Esophagus muscularis mucosa (tissue), 4 donors: ENCODE measurements around the gene ZBTB34. TPM values are rescaled to one million over a fixed set of nuclear protein-coding genes. Genes with fewer than 3 reads are reported as not detected.
"Not testable (repeated sequence)": the region's sequence is repeated elsewhere in the genome, so short reads cannot be mapped to it uniquely, and the experiment has no call there.

Experiments used
- DNase-seq: peaks from one replicate; pipeline ENCODE4 v3.0.0-alpha.2; 2017; ENCODE audit errors: extremely low spot score
- H3K27ac ChIP-seq, 4 donors: fragments of 200-600 bp; sonication (generic); replicated peaks in 1 of 4; 1 replicate in 3 of 4; 2 replicates in 1 of 4; pipeline ENCODE4 v1.5.1; 2016 to 2019; ENCODE audit warnings: mild to moderate bottlenecking in 1 of 4
- H3K27me3 ChIP-seq, 4 donors: fragments of 200-600 bp; sonication (generic); one replicate each; pipeline versions ENCODE4 v1.5.1 to v1.6.0; 2016 to 2019
- H3K36me3 ChIP-seq, 4 donors: fragments of 200-600 bp; sonication (generic); one replicate each; pipeline ENCODE4 v1.5.1; 2016 to 2019
- H3K4me1 ChIP-seq, 4 donors: fragments of 200-600 bp; sonication (generic); one replicate each; pipeline ENCODE4 v1.5.1; 2016 to 2019
- H3K4me3 ChIP-seq, 4 donors: fragments of 200-600 bp; sonication (generic); 1 replicate in 2 of 4; 2 replicates in 2 of 4; pipeline ENCODE4 v1.5.1; 2016 to 2019; ENCODE audit warnings: mild to moderate bottlenecking in 4 of 4, moderate library complexity in 1 of 4
- H3K9me3 ChIP-seq, 4 donors: fragments of 200-600 bp; sonication (generic); 1 replicate in 3 of 4; 2 replicates in 1 of 4; pipeline ENCODE4 v1.5.1; 2016 to 2019
- CTCF ChIP-seq, 3 experiments: fragments of 200-600 bp in 2 of 3; fragments of 450-650 bp in 1 of 3; sonication (generic) in 2 of 3; IDR thresholded peaks; one replicate each; pipeline ENCODE4 v1.5.1; 2017 to 2019; ENCODE audit warnings: antibody characterized with exemption in 3 of 3, mild to moderate bottlenecking in 2 of 3, moderate library complexity in 1 of 3
- EP300 ChIP-seq: sonication (generic); formaldehyde crosslinking; IDR thresholded peaks from one replicate; pipeline ENCODE4 v1.6.1; 2017; ENCODE audit warnings: antibody characterized with exemption
- POLR2A ChIP-seq: fragments of 450-650 bp; IDR thresholded peaks from one replicate; pipeline ENCODE4 v1.6.1; 2017; ENCODE audit warnings: antibody characterized with exemption, moderate library complexity, mild to moderate bottlenecking, low read depth
- POLR2AphosphoS5 ChIP-seq, 2 donors: sonication (generic); formaldehyde crosslinking; IDR thresholded peaks; one replicate each; pipeline ENCODE4 v1.6.1; 2017; ENCODE audit warnings: antibody characterized with exemption in 2 of 2
- WGBS: methylation state at CpG from one replicate; pipeline ENCODE4 v1.1.5; 2018; 5-methylcytosine and 5-hydroxymethylcytosine counted together
- intact Hi-C: fragments of 100-400 bp; cut with DNase I; formaldehyde crosslinking; loops from one replicate; pipeline ENCODE4 v1.15.1; 2023
- total RNA-seq, 4 donors: library from RNA; depleted of rRNA; stranded (reverse); fragments of >200 nt; gene quantifications; one replicate each; pipeline versions ENCODE4 v1.1.0 to v1.2.1, GENCODE V29; 2016

The ZBTB34 gene
- total RNA-seq, 4 donors from 2014 or later = 10.4 to 16.8 (median 12.6) TPM

- Histone ChIP-seq H3K27me3 (no peaks in the 10 kb centered on the region), H3K36me3 (peaks cover 0 to 46% (median 17%) of the 10 kb centered on the region in 4 donors), H3K27ac (no peak overlapping the region), H3K9me3 (peaks cover 0 to 29% (median 10%) of the 10 kb centered on the region in 4 donors), H3K4me3 (no peak overlapping the region), H3K4me1 (peaks cover 7 to 14% (median 10%) of the 10 kb centered on the region in 4 donors)
- 100% methylated on average over 1 of the region's 1 CpG for WGBS
- no peak for TF ChIP-seq POLR2A
- no peak for TF ChIP-seq EP300
- no peak for TF ChIP-seq POLR2AphosphoS5 (IDR thresholded peaks at IDR 0.05)
- no peak for TF ChIP-seq CTCF (IDR thresholded peaks at IDR 0.05)
- DNase-seq = no peak
- intact Hi-C loops = no loop called here
These were observed 41.0 kb upstream of the ZBTB34 start for GRCh38 chr9:126819482-126819881.

DNA sequence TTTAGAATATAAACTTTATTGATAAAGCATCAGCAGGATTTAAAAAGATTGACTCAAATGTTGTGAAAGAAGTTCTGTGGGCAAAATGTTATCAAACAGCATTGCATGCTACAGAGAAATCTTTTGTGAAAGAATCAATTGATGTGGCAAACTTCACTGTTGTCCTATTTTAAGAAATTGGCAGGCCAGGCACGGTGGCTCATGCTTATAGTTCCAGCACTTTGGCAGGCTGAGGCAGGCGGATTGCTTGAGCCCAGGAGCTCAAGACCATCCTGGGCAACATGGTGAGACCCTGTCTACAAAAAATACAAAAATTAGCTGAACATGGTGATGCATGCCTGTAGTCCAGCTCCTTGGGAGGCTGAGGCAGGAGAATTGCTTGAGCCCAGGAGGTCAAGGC, 38.2 kb upstream of the ZBTB34 start:
- intact Hi-C loops = no loop called here

DNA sequence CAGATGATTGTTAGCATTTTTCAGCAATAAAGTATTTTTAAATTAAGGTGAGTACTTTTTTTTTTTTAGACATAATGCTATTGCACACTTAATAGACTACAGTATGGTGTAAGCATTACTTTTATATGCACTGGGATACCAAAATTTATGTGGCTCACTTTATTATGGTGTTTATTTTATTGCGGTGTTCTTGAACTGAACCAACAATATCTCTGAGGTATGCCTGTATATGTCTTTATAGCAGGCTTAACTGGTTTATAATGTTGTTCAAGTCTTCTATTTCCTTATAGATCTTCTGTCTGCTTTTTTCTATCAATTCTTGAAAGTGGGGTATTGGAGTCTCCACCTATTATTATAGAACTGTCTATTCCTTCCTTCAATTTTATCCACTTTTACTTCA, 37.6 kb upstream of the ZBTB34 start:
- no peak for DNase-seq
- Histone ChIP-seq H3K4me3 (no peak overlapping the region), H3K36me3 (peaks cover 3 to 45% (median 19%) of the 10 kb centered on the region in 4 donors), H3K27me3 (no peaks in the 10 kb centered on the region), H3K4me1 (peaks cover 0 to 10% (median 8%) of the 10 kb centered on the region in 4 donors), H3K9me3 (peaks cover 0 to 24% (median 6%) of the 10 kb centered on the region in 4 donors), H3K27ac (no peak overlapping the region)
- no peak for TF ChIP-seq POLR2AphosphoS5 (IDR thresholded peaks at IDR 0.05)
- TF ChIP-seq POLR2A = no peak
- TF ChIP-seq CTCF (IDR thresholded peaks at IDR 0.05) = no peak
- TF ChIP-seq EP300 = no peak
- intact Hi-C loops = no loop called here
- WGBS = 93% methylated on average over 1 of the region's 1 CpG

More for the DNA sequence above, 38.2 kb upstream of the ZBTB34 start:
- peaks cover 0 to 24% (median 6%) of the 10 kb centered on the region in 4 donors for H3K9me3 ChIP-seq
- H3K4me3 ChIP-seq = no peak overlapping the region
- no peak overlapping the region for H3K27ac ChIP-seq
- H3K27me3 ChIP-seq = no peaks in the 10 kb centered on the region
- H3K4me1 ChIP-seq = peaks cover 0 to 10% (median 8%) of the 10 kb centered on the region in 4 donors
- 32% methylated on average over 2 of the region's 2 CpGs for WGBS
- TF ChIP-seq POLR2AphosphoS5 (IDR thresholded peaks at IDR 0.05) = no peak
- no peak for TF ChIP-seq EP300
- TF ChIP-seq CTCF (IDR thresholded peaks at IDR 0.05) = no peak
- TF ChIP-seq POLR2A = no peak
- peaks cover 3 to 39% (median 17%) of the 10 kb centered on the region in 4 donors for H3K36me3 ChIP-seq
- no peak for DNase-seq

- peaks cover 3 to 39% (median 13%) of the 10 kb centered on the region in 4 donors for H3K36me3 ChIP-seq
- peaks cover 3 to 12% (median 9%) of the 10 kb centered on the region in 4 donors for H3K4me1 ChIP-seq
- H3K27ac ChIP-seq, H3K4me3 ChIP-seq, DNase-seq, intact Hi-C loops, H3K27me3 ChIP-seq: not testable (repeated sequence)
- peaks cover 0 to 14% (median under 1%) of the 10 kb centered on the region in 4 donors for H3K9me3 ChIP-seq
- 95% methylated on average over 7 of the region's 7 CpGs for WGBS
These were observed 36.4 kb upstream of the ZBTB34 start for GRCh38 chr9:126824052-126824451.

GRCh38 chr9:126827227-126827626, 33.2 kb upstream of the ZBTB34 start:
- Histone ChIP-seq H3K27ac (no peak overlapping the region), H3K4me1 (peaks cover 6 to 12% (median 7%) of the 10 kb centered on the region in 4 donors), H3K9me3 (no peaks in the 10 kb centered on the region), H3K27me3 (no peaks in the 10 kb centered on the region), H3K36me3 (peaks cover under 1 to 44% (median 12%) of the 10 kb centered on the region in 4 donors), H3K4me3 (no peak overlapping the region)
- peak; percentile 31 for DNase-seq
- intact Hi-C loops = no loop called here
- WGBS = 93% methylated on average over 7 of the region's 7 CpGs
- TF ChIP-seq EP300 = no peak
- TF ChIP-seq POLR2A = no peak
- TF ChIP-seq POLR2AphosphoS5 (IDR thresholded peaks at IDR 0.05) = no peak
- no peak for TF ChIP-seq CTCF (IDR thresholded peaks at IDR 0.05)
